ENCODE measurements around the gene IGSF8. TPM values are rescaled to one million over a fixed set of nuclear protein-coding genes. Genes with fewer than 3 reads are reported as not detected.

Gene IGSF8
- total and polyA plus RNA-seq, 2 donors (not counting 1 experiment from before 2014, with no cell fraction given): 6.5 to 24.4 TPM

GRCh38 chr1:160136121-160136925 lies 37.9 kb upstream of the IGSF8 start:
- H3K36me3 ChIP-seq (ENCODE audit: control insufficient read depth, insufficient read depth, low read length): no peaks in the 10 kb centered on the region
- H2AFZ ChIP-seq (ENCODE audit: low read length): no peak overlapping the region
- H3K27me3 ChIP-seq (ENCODE audit: control insufficient read depth, insufficient read depth, low read length): peaks cover 11% of the 10 kb centered on the region
- no peaks in the 10 kb centered on the region for H3K4me1 ChIP-seq (ENCODE audit: control insufficient read depth, extremely low read depth, insufficient read depth, low read length)
- H4K20me1 ChIP-seq (ENCODE audit: control insufficient read depth, extremely low read depth, insufficient read depth, low read length): no peaks in the 10 kb centered on the region
- no peaks in the 10 kb centered on the region for H3K79me2 ChIP-seq (ENCODE audit: control insufficient read depth, insufficient read depth, low read length)
- H3K9ac ChIP-seq (ENCODE audit: insufficient read depth, low read length): no peak overlapping the region
- no peak overlapping the region for H3K27ac ChIP-seq (ENCODE audit: insufficient read depth, low read length)
- no peaks in the 10 kb centered on the region for H3K9me3 ChIP-seq (ENCODE audit: control insufficient read depth, insufficient read depth, low read depth, low read length)
- DNase-seq (ENCODE audit: low read depth in 2 of 2): no peak
- H3K4me2 ChIP-seq (ENCODE audit: extremely low read depth, insufficient read depth, low read length): no peak overlapping the region
- no peak overlapping the region for H3K4me3 ChIP-seq (replicated peaks in 1 of 4; ENCODE audit: control extremely low read depth in 1 of 4, insufficient read depth in 1 of 4, low read depth in 3 of 4, low read length in 4 of 4)
- TF ChIP-seq CTCF (conservative IDR thresholded peaks at IDR 0.05 in 1 of 2, IDR thresholded peaks at IDR 0.05 in 1 of 2; ENCODE audit: low read depth in 1 of 2, low read length in 2 of 2): no peak

- Histone ChIP-seq H3K4me3 (replicated peaks in 1 of 4; ENCODE audit: control extremely low read depth in 1 of 4, insufficient read depth in 1 of 4, low read depth in 3 of 4, low read length in 4 of 4) (no peak overlapping the region), H4K20me1 (ENCODE audit: control insufficient read depth, extremely low read depth, insufficient read depth, low read length) (no peaks in the 10 kb centered on the region), H3K27me3 (ENCODE audit: control insufficient read depth, insufficient read depth, low read length) (peaks cover 8% of the 10 kb centered on the region), H3K4me1 (ENCODE audit: control insufficient read depth, extremely low read depth, insufficient read depth, low read length) (no peaks in the 10 kb centered on the region), H3K79me2 (ENCODE audit: control insufficient read depth, insufficient read depth, low read length) (no peaks in the 10 kb centered on the region), H2AFZ (ENCODE audit: low read length) (no peak overlapping the region), H3K9me3 (ENCODE audit: control insufficient read depth, insufficient read depth, low read depth, low read length) (no peaks in the 10 kb centered on the region), H3K27ac (ENCODE audit: insufficient read depth, low read length) (no peak overlapping the region), H3K4me2 (ENCODE audit: extremely low read depth, insufficient read depth, low read length) (no peak overlapping the region), H3K36me3 (ENCODE audit: control insufficient read depth, insufficient read depth, low read length) (no peaks in the 10 kb centered on the region), H3K9ac (ENCODE audit: insufficient read depth, low read length) (no peak overlapping the region)
- DNase-seq (ENCODE audit: low read depth in 2 of 2): no peak
- TF ChIP-seq EZH2 (IDR thresholded peaks at IDR 0.05; ENCODE audit: low read length, missing control alignments) (no peak), CTCF (conservative IDR thresholded peaks at IDR 0.05 in 1 of 2, IDR thresholded peaks at IDR 0.05 in 1 of 2; ENCODE audit: low read depth in 1 of 2, low read length in 2 of 2) (no peak)
These were observed 36.6 kb upstream of the IGSF8 start for GRCh38 chr1:160134791-160135572.

GRCh38 chr1:160133990-160134770 lies 35.8 kb upstream of the IGSF8 start:
- Histone ChIP-seq H3K4me3 (replicated peaks in 1 of 4; ENCODE audit: control extremely low read depth in 1 of 4, insufficient read depth in 1 of 4, low read depth in 3 of 4, low read length in 4 of 4) (no peak overlapping the region), H3K36me3 (ENCODE audit: control insufficient read depth, insufficient read depth, low read length) (no peaks in the 10 kb centered on the region), H3K9ac (ENCODE audit: insufficient read depth, low read length) (no peak overlapping the region), H3K9me3 (ENCODE audit: control insufficient read depth, insufficient read depth, low read depth, low read length) (no peaks in the 10 kb centered on the region), H3K4me1 (ENCODE audit: control insufficient read depth, extremely low read depth, insufficient read depth, low read length) (no peaks in the 10 kb centered on the region), H3K79me2 (ENCODE audit: control insufficient read depth, insufficient read depth, low read length) (no peaks in the 10 kb centered on the region), H2AFZ (ENCODE audit: low read length) (no peak overlapping the region), H3K27ac (ENCODE audit: insufficient read depth, low read length) (no peak overlapping the region), H3K4me2 (ENCODE audit: extremely low read depth, insufficient read depth, low read length) (no peak overlapping the region), H4K20me1 (ENCODE audit: control insufficient read depth, extremely low read depth, insufficient read depth, low read length) (no peaks in the 10 kb centered on the region), H3K27me3 (ENCODE audit: control insufficient read depth, insufficient read depth, low read length) (peaks cover 12% of the 10 kb centered on the region)
- no peak for DNase-seq (ENCODE audit: low read depth in 2 of 2)
- TF ChIP-seq CTCF (conservative IDR thresholded peaks at IDR 0.05 in 1 of 2, IDR thresholded peaks at IDR 0.05 in 1 of 2; ENCODE audit: low read depth in 1 of 2, low read length in 2 of 2): no peak
- no peak for TF ChIP-seq EZH2 (IDR thresholded peaks at IDR 0.05; ENCODE audit: low read length, missing control alignments)

Measured in fibroblast of lung (primary cell).